ENCODE results near the gene CYFIP2. TPM values are rescaled to one million over a fixed set of nuclear protein-coding genes. Genes with fewer than 3 reads are reported as not detected.

The CYFIP2 gene
- total RNA-seq, 1 experiment from 2014 or later = 45.1 TPM

DNA sequence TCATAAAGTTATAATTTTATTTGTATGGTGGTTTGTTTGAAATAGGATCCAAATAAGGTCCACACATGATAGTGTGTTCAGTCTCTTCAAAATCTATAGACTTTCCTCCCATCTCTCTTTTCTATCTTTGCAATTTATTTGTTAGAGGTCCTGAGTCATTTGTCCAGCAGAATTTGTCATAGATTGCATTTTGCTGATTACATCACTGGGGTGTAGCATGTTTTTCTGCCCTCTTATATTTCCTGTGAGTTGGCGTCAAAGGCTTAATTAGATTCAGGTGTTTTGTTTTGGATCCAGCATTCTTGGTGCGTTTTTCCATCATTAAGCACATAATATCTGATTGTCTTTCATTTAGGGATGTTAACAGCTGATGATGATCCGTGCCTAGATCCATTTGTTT lies 15.0 kb downstream of the CYFIP2 start:
- Histone ChIP-seq H3K36me3 (ENCODE audit: control insufficient read depth in 1 of 2, insufficient read depth in 2 of 2, low read length in 2 of 2) (no peaks in the 10 kb centered on the region), H3K9ac (ENCODE audit: low read length) (no peak overlapping the region), H3K4me3 (replicated peaks in 1 of 2; ENCODE audit: low read depth in 1 of 2, low read length in 2 of 2) (no peak overlapping the region), H3K27me3 (ENCODE audit: insufficient read depth, low read length) (no peaks in the 10 kb centered on the region), H3K27ac (ENCODE audit: low read depth, low read length) (no peak overlapping the region), H3K4me2 (ENCODE audit: low read length) (no peak overlapping the region), H4K20me1 (ENCODE audit: insufficient read depth) (no peaks in the 10 kb centered on the region), H3K4me1 (ENCODE audit: control insufficient read depth in 1 of 2, insufficient read depth in 2 of 2, low read length in 2 of 2) (no peaks in the 10 kb centered on the region), H2AFZ (ENCODE audit: low read depth, low read length, poor library complexity, severe bottlenecking) (no peak overlapping the region), H3K9me3 (ENCODE audit: control insufficient read depth in 1 of 2, insufficient read depth in 1 of 2, low read depth in 1 of 2, low read length in 2 of 2) (no peaks in the 10 kb centered on the region), H3K79me2 (ENCODE audit: insufficient read depth, low read length) (no peaks in the 10 kb centered on the region), H3K9me2 (ENCODE audit: insufficient read depth) (no peaks in the 10 kb centered on the region)
- ATAC-seq (no peak), DNase-seq (ENCODE audit: low read depth, low spot score) (no peak)
- intact Hi-C loops (cut with micrococcal nuclease) = no loop called here
- POLR2A ChIA-PET = no interaction called here
- CTCF ChIA-PET = no interaction called here
- no peak for TF ChIP-seq TCF7L2 (IDR thresholded peaks at IDR 0.05; ENCODE audit: borderline replicate concordance, extremely low read depth, insufficient read depth, insufficient read length)
- TF ChIP-seq, protein P1, sequence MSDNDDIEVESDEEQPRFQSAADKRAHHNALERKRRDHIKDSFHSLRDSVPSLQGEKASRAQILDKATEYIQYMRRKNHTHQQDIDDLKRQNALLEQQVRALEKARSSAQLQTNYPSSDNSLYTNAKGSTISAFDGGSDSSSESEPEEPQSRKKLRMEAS (IDR thresholded peaks at IDR 0.05) = no peak
- TF ChIP-seq POLR2A (IDR thresholded peaks at IDR 0.05; ENCODE audit: borderline replicate concordance, extremely low read depth, insufficient read depth, insufficient read length) = no peak
- TF ChIP-seq CEBPB (IDR thresholded peaks at IDR 0.05; ENCODE audit: low read depth) = no peak
- TF ChIP-seq EGR1 (IDR thresholded peaks at IDR 0.05; ENCODE audit: low read depth) = no peak
- no peak for TF ChIP-seq ZNF274 (IDR thresholded peaks at IDR 0.05; ENCODE audit: low read depth, low read length)
- TF ChIP-seq ZFX (IDR thresholded peaks at IDR 0.05) = no peak
- TF ChIP-seq EZH2phosphoT487 (IDR thresholded peaks at IDR 0.05; ENCODE audit: borderline replicate concordance) = no peak
- no peak for TF ChIP-seq YY1 (IDR thresholded peaks at IDR 0.05; ENCODE audit: extremely low read depth, insufficient replicate concordance, low read depth, low read length)
- RAD21 ChIA-PET (ENCODE audit: low non-redundant PET in 1 of 2, low total read pairs in 2 of 2, uncharacterized antibody in 2 of 2, unreplicated experiment in 2 of 2) = no interaction called here
- no TSS peak for BruUV-seq (replicated peaks)

DNA sequence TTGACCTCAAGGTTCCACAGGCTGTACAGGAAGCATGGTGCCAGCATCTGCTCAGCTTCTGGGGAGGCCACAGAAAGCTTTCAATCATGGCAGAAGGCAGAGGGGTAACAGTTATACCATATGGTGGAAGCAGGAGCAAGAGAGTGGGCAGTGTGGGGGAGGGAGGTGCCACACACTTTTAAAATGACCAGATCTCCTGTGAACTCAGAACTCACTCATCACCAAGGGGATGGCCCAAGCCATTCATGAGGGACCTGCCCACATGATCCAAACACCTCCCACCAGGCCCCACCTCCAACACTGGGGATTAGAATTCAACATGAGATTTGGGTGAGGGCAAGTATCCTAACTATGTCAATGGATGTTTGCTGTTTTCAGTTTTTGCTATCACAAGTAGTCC lies 16.2 kb downstream of the CYFIP2 start:
- Histone ChIP-seq H2AFZ (ENCODE audit: low read depth, low read length, poor library complexity, severe bottlenecking) (no peak overlapping the region), H3K9ac (ENCODE audit: low read length) (no peak overlapping the region), H3K79me2 (ENCODE audit: insufficient read depth, low read length) (no peaks in the 10 kb centered on the region), H3K27me3 (ENCODE audit: insufficient read depth, low read length) (no peaks in the 10 kb centered on the region), H3K9me2 (ENCODE audit: insufficient read depth) (no peaks in the 10 kb centered on the region), H3K36me3 (ENCODE audit: control insufficient read depth in 1 of 2, insufficient read depth in 2 of 2, low read length in 2 of 2) (0 out of 4 replicates have a peak, but pooled peaks cover 0 to 3% of the 10 kb centered on the region in 2 experiments), H3K4me3 (replicated peaks in 1 of 2; ENCODE audit: low read depth in 1 of 2, low read length in 2 of 2) (no peak overlapping the region), H3K9me3 (ENCODE audit: control insufficient read depth in 1 of 2, insufficient read depth in 1 of 2, low read depth in 1 of 2, low read length in 2 of 2) (no peaks in the 10 kb centered on the region), H3K27ac (ENCODE audit: low read depth, low read length) (no peak overlapping the region), H3K4me1 (ENCODE audit: control insufficient read depth in 1 of 2, insufficient read depth in 2 of 2, low read length in 2 of 2) (no peaks in the 10 kb centered on the region), H3K4me2 (ENCODE audit: low read length) (no peak overlapping the region), H4K20me1 (ENCODE audit: insufficient read depth) (no peaks in the 10 kb centered on the region)
- BruUV-seq (replicated peaks) = no TSS peak
- POLR2A ChIA-PET = no interaction called here
- RAD21 ChIA-PET (ENCODE audit: low non-redundant PET in 1 of 2, low total read pairs in 2 of 2, uncharacterized antibody in 2 of 2, unreplicated experiment in 2 of 2) = no interaction called here
- no peak for DNase-seq (ENCODE audit: low read depth, low spot score)
- CTCF ChIA-PET = no interaction called here
- TF ChIP-seq CBX3 (IDR thresholded peaks at IDR 0.05; ENCODE audit: low read depth) (no peak), CEBPB (IDR thresholded peaks at IDR 0.05; ENCODE audit: low read depth) (no peak), TCF7L2 (IDR thresholded peaks at IDR 0.05; ENCODE audit: borderline replicate concordance, extremely low read depth, insufficient read depth, insufficient read length) (no peak), EGR1 (IDR thresholded peaks at IDR 0.05; ENCODE audit: low read depth) (no peak), SIN3A (IDR thresholded peaks at IDR 0.05; ENCODE audit: low read depth) (no peak), RAD21 (IDR thresholded peaks at IDR 0.05; ENCODE audit: low read depth) (no peak), SP1 (IDR thresholded peaks at IDR 0.05; ENCODE audit: low read depth) (no peak), ELF1 (IDR thresholded peaks at IDR 0.05; ENCODE audit: borderline replicate concordance, low read depth) (no peak), YY1 (IDR thresholded peaks at IDR 0.05; ENCODE audit: extremely low read depth, insufficient replicate concordance, low read depth, low read length) (no peak), EZH2 (IDR thresholded peaks at IDR 0.05) (no peak)
- TF ChIP-seq, protein P2, sequence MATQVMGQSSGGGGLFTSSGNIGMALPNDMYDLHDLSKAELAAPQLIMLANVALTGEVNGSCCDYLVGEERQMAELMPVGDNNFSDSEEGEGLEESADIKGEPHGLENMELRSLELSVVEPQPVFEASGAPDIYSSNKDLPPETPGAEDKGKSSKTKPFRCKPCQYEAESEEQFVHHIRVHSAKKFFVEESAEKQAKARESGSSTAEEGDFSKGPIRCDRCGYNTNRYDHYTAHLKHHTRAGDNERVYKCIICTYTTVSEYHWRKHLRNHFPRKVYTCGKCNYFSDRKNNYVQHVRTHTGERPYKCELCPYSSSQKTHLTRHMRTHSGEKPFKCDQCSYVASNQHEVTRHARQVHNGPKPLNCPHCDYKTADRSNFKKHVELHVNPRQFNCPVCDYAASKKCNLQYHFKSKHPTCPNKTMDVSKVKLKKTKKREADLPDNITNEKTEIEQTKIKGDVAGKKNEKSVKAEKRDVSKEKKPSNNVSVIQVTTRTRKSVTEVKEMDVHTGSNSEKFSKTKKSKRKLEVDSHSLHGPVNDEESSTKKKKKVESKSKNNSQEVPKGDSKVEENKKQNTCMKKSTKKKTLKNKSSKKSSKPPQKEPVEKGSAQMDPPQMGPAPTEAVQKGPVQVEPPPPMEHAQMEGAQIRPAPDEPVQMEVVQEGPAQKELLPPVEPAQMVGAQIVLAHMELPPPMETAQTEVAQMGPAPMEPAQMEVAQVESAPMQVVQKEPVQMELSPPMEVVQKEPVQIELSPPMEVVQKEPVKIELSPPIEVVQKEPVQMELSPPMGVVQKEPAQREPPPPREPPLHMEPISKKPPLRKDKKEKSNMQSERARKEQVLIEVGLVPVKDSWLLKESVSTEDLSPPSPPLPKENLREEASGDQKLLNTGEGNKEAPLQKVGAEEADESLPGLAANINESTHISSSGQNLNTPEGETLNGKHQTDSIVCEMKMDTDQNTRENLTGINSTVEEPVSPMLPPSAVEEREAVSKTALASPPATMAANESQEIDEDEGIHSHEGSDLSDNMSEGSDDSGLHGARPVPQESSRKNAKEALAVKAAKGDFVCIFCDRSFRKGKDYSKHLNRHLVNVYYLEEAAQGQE (IDR thresholded peaks at IDR 0.05; ENCODE audit: low read depth) = no peak
- TF ChIP-seq, protein P3, sequence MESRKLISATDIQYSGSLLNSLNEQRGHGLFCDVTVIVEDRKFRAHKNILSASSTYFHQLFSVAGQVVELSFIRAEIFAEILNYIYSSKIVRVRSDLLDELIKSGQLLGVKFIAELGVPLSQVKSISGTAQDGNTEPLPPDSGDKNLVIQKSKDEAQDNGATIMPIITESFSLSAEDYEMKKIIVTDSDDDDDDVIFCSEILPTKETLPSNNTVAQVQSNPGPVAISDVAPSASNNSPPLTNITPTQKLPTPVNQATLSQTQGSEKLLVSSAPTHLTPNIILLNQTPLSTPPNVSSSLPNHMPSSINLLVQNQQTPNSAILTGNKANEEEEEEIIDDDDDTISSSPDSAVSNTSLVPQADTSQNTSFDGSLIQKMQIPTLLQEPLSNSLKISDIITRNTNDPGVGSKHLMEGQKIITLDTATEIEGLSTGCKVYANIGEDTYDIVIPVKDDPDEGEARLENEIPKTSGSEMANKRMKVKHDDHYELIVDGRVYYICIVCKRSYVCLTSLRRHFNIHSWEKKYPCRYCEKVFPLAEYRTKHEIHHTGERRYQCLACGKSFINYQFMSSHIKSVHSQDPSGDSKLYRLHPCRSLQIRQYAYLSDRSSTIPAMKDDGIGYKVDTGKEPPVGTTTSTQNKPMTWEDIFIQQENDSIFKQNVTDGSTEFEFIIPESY (IDR thresholded peaks at IDR 0.05; ENCODE audit: extremely low read depth, insufficient replicate concordance, low read length) = no peak
- ATAC-seq = no peak
- intact Hi-C loops (cut with micrococcal nuclease) = no loop called here

Data from HCT116 (cell line).